C4-2B (cell line): Measurements from ENCODE around the gene KPNB1.

Source experiments
- ZFX ChIP-seq: fragments of 450-650 bp; IDR thresholded peaks from 2 replicates; pipeline ENCODE4 v1.6.1; 2017
- TF ChIP-seq, protein P1 (sequence below): fragments of 450-650 bp; conservative IDR thresholded peaks from 2 replicates; pipeline ENCODE4 v1.5.1; 2017; ENCODE audit warnings: mild to moderate bottlenecking

DNA sequence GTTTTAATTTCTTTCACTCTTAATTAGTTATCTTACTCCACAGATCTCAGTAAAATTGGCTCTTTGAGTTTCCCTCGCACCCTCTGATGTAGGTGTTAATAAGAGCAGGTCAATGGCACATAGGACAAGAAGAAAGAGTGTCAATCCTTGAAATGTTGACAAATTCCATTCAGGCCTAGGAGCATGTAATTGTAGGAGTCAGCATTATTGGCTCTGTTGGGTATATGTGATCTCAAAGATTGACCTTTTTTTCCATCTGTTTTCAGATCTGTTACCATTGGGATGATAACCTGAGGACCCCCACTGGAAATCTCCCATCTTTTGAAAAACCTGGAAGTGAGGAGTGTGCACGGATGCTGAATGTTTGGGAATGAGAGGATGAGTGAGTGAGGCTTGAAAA lies 32.4 kb downstream of the KPNB1 start:
- TF ChIP-seq, protein P1, sequence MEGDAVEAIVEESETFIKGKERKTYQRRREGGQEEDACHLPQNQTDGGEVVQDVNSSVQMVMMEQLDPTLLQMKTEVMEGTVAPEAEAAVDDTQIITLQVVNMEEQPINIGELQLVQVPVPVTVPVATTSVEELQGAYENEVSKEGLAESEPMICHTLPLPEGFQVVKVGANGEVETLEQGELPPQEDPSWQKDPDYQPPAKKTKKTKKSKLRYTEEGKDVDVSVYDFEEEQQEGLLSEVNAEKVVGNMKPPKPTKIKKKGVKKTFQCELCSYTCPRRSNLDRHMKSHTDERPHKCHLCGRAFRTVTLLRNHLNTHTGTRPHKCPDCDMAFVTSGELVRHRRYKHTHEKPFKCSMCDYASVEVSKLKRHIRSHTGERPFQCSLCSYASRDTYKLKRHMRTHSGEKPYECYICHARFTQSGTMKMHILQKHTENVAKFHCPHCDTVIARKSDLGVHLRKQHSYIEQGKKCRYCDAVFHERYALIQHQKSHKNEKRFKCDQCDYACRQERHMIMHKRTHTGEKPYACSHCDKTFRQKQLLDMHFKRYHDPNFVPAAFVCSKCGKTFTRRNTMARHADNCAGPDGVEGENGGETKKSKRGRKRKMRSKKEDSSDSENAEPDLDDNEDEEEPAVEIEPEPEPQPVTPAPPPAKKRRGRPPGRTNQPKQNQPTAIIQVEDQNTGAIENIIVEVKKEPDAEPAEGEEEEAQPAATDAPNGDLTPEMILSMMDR, result no peak
- no peak for TF ChIP-seq ZFX
